ENCODE results near the gene SUCLG2.

SUCLG2 gene

DNA sequence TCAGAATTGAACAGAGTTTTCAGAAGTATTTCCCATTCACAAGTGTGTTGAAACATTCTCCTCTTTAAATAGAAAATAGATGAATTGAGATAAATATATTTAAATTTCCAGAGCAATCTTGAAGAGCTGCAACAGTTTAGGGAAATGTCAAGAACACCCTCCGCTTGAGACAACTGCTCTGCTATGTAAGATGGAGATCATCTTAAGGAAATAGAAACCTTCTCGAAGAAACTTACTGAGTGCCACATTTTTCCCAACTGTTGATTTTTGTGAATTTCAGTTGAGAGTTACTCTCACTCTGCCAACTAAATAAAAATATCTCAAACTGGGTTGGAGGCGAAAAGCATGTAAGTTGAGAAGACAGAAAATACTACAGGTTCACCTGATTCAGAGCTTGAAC lies 78.0 kb downstream of the SUCLG2 start (continued):
- TF ChIP-seq, protein P1, sequence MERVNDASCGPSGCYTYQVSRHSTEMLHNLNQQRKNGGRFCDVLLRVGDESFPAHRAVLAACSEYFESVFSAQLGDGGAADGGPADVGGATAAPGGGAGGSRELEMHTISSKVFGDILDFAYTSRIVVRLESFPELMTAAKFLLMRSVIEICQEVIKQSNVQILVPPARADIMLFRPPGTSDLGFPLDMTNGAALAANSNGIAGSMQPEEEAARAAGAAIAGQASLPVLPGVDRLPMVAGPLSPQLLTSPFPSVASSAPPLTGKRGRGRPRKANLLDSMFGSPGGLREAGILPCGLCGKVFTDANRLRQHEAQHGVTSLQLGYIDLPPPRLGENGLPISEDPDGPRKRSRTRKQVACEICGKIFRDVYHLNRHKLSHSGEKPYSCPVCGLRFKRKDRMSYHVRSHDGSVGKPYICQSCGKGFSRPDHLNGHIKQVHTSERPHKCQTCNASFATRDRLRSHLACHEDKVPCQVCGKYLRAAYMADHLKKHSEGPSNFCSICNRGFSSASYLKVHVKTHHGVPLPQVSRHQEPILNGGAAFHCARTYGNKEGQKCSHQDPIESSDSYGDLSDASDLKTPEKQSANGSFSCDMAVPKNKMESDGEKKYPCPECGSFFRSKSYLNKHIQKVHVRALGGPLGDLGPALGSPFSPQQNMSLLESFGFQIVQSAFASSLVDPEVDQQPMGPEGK (tag by site-specific recombination; IDR thresholded peaks at IDR 0.05): no peak
- TF ChIP-seq ZNF274 (IDR thresholded peaks at IDR 0.05; ENCODE audit: low read length): no peak
- no peak for TF ChIP-seq ZNF274 (tag by site-specific recombination; IDR thresholded peaks at IDR 0.05; ENCODE audit: borderline replicate concordance)
- no peak for TF ChIP-seq FEZF1 (tag by site-specific recombination; IDR thresholded peaks at IDR 0.05)
- no peak for TF ChIP-seq ZNF830 (tag by site-specific recombination; IDR thresholded peaks at IDR 0.05; ENCODE audit: low read depth)
- no peak for TF ChIP-seq ZIC2 (tag by site-specific recombination; IDR thresholded peaks at IDR 0.05)
- TF ChIP-seq, protein P2, sequence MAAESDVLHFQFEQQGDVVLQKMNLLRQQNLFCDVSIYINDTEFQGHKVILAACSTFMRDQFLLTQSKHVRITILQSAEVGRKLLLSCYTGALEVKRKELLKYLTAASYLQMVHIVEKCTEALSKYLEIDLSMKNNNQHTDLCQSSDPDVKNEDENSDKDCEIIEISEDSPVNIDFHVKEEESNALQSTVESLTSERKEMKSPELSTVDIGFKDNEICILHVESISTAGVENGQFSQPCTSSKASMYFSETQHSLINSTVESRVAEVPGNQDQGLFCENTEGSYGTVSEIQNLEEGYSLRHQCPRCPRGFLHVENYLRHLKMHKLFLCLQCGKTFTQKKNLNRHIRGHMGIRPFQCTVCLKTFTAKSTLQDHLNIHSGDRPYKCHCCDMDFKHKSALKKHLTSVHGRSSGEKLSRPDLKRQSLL (tag by site-specific recombination; IDR thresholded peaks at IDR 0.05): no peak
- TF ChIP-seq, protein P3, sequence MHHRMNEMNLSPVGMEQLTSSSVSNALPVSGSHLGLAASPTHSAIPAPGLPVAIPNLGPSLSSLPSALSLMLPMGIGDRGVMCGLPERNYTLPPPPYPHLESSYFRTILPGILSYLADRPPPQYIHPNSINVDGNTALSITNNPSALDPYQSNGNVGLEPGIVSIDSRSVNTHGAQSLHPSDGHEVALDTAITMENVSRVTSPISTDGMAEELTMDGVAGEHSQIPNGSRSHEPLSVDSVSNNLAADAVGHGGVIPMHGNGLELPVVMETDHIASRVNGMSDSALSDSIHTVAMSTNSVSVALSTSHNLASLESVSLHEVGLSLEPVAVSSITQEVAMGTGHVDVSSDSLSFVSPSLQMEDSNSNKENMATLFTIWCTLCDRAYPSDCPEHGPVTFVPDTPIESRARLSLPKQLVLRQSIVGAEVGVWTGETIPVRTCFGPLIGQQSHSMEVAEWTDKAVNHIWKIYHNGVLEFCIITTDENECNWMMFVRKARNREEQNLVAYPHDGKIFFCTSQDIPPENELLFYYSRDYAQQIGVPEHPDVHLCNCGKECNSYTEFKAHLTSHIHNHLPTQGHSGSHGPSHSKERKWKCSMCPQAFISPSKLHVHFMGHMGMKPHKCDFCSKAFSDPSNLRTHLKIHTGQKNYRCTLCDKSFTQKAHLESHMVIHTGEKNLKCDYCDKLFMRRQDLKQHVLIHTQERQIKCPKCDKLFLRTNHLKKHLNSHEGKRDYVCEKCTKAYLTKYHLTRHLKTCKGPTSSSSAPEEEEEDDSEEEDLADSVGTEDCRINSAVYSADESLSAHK (tag by site-specific recombination; IDR thresholded peaks at IDR 0.05): no peak
- TF ChIP-seq ZNF555 (tag by site-specific recombination; conservative IDR thresholded peaks at IDR 0.05): no peak

DNA sequence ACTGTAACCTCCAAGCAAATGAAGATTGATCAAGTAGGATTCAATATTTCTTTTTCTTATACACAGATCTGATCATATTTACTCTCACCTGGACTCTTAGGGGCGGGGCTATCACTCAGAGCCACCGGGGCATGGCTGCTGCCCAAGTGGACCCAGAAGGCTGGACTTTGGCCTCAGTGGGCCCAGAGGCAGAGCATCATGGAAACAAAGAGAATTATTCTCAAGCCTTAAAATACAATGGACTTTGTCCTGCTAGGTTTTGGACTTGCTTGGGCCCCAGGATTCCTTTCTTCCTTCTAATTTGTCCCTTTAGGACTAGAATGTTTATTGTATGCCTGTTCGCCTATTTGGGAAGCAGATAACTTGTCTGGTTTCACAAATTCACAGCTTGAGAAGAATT lies 85.1 kb downstream of the SUCLG2 start:
- H3K27ac ChIP-seq (ENCODE audit: extremely low read depth, low read depth, low read length): no peak overlapping the region
- no peaks in the 10 kb centered on the region for H3K4me1 ChIP-seq (ENCODE audit: control insufficient read depth, insufficient read depth, low read length)
- H3K4me3 ChIP-seq (ENCODE audit: low read depth, low read length): no peak overlapping the region
- ChIA-PET CTCF (no interaction called here), POLR2A (no interaction called here)
- no peaks in the 10 kb centered on the region for H3K9me3 ChIP-seq (ENCODE audit: control insufficient read depth, insufficient read depth, low read depth, low read length)
- no peaks in the 10 kb centered on the region for H3K36me3 ChIP-seq (ENCODE audit: control insufficient read depth in 2 of 2, insufficient read depth in 1 of 2, low read length in 2 of 2)
- TF ChIP-seq, protein P4, sequence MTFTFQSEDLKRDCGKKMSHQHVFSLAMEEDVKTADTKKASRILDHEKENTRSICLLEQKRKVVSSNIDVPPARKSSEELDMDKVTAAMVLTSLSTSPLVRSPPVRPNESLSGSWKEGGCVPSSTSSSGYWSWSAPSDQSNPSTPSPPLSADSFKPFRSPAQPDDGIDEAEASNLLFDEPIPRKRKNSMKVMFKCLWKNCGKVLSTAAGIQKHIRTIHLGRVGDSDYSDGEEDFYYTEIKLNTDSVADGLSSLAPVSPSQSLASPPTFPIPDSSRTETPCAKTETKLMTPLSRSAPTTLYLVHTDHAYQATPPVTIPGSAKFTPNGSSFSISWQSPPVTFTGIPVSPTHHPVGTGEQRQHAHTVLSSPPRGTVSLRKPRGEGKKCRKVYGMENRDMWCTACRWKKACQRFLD (tag by site-specific recombination; IDR thresholded peaks at IDR 0.05): no peak
- TF ChIP-seq ZNF747 (tag by site-specific recombination; IDR thresholded peaks at IDR 0.05) (no peak), ZNF76 (tag by site-specific recombination; IDR thresholded peaks at IDR 0.05; ENCODE audit: borderline replicate concordance, low read depth) (no peak), ZNF791 (tag by site-specific recombination; IDR thresholded peaks at IDR 0.05) (no peak), ZNF366 (tag by site-specific recombination; conservative IDR thresholded peaks at IDR 0.05) (no peak), MEIS1 (CRISPR knock-in tag; IDR thresholded peaks at IDR 0.05; ENCODE audit: borderline replicate concordance) (no peak), ZNF175 (tag by site-specific recombination; IDR thresholded peaks at IDR 0.05) (no peak), ZNF830 (tag by site-specific recombination; IDR thresholded peaks at IDR 0.05; ENCODE audit: low read depth) (no peak), ZNF2 (tag by site-specific recombination; IDR thresholded peaks at IDR 0.05) (no peak), ZNF600 (tag by site-specific recombination; IDR thresholded peaks at IDR 0.05) (no peak), ZNF350 (tag by site-specific recombination; IDR thresholded peaks at IDR 0.05) (no peak), ZNF324 (tag by site-specific recombination; IDR thresholded peaks at IDR 0.05) (no peak), ZEB2 (tag by site-specific recombination; IDR thresholded peaks at IDR 0.05) (no peak), ZNF837 (tag by site-specific recombination; IDR thresholded peaks at IDR 0.05) (no peak)
- TF ChIP-seq, protein P5, sequence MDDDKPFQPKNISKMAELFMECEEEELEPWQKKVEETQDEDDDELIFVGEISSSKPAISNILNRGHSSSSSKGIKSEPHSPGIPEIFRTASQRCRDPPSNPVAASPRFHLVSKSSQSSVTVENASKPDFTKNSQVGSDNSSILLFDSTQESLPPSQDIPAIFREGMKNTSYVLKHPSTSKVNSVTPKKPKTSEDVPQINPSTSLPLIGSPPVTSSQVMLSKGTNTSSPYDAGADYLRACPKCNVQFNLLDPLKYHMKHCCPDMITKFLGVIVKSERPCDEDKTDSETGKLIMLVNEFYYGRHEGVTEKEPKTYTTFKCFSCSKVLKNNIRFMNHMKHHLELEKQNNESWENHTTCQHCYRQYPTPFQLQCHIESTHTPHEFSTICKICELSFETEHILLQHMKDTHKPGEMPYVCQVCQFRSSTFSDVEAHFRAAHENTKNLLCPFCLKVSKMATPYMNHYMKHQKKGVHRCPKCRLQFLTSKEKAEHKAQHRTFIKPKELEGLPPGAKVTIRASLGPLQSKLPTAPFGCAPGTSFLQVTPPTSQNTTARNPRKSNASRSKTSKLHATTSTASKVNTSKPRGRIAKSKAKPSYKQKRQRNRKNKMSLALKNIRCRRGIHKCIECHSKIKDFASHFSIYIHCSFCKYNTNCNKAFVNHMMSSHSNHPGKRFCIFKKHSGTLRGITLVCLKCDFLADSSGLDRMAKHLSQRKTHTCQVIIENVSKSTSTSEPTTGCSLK (tag by site-specific recombination; IDR thresholded peaks at IDR 0.05): no peak
- TF ChIP-seq, protein P6, sequence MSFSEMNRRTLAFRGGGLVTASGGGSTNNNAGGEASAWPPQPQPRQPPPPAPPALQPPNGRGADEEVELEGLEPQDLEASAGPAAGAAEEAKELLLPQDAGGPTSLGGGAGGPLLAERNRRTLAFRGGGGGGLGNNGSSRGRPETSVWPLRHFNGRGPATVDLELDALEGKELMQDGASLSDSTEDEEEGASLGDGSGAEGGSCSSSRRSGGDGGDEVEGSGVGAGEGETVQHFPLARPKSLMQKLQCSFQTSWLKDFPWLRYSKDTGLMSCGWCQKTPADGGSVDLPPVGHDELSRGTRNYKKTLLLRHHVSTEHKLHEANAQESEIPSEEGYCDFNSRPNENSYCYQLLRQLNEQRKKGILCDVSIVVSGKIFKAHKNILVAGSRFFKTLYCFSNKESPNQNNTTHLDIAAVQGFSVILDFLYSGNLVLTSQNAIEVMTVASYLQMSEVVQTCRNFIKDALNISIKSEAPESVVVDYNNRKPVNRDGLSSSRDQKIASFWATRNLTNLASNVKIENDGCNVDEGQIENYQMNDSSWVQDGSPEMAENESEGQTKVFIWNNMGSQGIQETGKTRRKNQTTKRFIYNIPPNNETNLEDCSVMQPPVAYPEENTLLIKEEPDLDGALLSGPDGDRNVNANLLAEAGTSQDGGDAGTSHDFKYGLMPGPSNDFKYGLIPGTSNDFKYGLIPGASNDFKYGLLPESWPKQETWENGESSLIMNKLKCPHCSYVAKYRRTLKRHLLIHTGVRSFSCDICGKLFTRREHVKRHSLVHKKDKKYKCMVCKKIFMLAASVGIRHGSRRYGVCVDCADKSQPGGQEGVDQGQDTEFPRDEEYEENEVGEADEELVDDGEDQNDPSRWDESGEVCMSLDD (tag by site-specific recombination; IDR thresholded peaks at IDR 0.05): no peak
- TF ChIP-seq, protein P7, sequence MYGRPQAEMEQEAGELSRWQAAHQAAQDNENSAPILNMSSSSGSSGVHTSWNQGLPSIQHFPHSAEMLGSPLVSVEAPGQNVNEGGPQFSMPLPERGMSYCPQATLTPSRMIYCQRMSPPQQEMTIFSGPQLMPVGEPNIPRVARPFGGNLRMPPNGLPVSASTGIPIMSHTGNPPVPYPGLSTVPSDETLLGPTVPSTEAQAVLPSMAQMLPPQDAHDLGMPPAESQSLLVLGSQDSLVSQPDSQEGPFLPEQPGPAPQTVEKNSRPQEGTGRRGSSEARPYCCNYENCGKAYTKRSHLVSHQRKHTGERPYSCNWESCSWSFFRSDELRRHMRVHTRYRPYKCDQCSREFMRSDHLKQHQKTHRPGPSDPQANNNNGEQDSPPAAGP (tag by site-specific recombination; IDR thresholded peaks at IDR 0.05): no peak
